GM12865 (cell line): ENCODE results near the gene UBL7.

Experiments
- DNase-seq: peaks from one replicate; pipeline ENCODE4 v3.0.0; 2010; ENCODE audit warnings: low read depth
- H3K4me3 ChIP-seq: 2 replicates; pipeline ENCODE4 v1.5.1; 2011; ENCODE audit warnings: mild to moderate bottlenecking, low read depth, low read length, control low read depth
- TF ChIP-seq, protein P1 (sequence below): IDR thresholded peaks from 2 replicates; pipeline ENCODE4 v1.5.1; 2011; ENCODE audit warnings: low read length, control low read depth, low read depth, inconsistent platforms; ENCODE audit not compliant: insufficient read depth; ENCODE audit errors: missing control alignments

UBL7 gene

DNA sequence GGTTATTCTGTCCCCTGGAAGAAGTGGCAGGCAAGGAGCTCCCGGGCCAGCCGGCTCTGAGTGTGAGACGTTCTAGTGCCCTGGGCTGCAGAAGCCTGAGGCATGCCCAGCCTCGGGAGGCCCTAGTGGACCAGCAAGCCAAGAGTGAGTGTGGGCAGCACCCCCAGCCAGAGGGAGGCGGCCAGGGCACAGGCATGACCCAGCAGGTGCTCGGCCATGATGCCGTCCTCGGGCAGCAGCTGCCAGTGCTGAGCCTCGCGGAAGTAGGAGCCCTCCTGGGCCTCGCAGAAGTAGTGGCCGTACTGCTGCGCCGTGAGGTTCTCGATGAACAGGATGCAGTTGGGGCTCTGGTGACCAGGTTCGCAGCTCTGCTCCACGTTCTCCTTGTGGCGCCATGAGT lies 50.5 kb downstream of the UBL7 start:
- TF ChIP-seq, protein P1, sequence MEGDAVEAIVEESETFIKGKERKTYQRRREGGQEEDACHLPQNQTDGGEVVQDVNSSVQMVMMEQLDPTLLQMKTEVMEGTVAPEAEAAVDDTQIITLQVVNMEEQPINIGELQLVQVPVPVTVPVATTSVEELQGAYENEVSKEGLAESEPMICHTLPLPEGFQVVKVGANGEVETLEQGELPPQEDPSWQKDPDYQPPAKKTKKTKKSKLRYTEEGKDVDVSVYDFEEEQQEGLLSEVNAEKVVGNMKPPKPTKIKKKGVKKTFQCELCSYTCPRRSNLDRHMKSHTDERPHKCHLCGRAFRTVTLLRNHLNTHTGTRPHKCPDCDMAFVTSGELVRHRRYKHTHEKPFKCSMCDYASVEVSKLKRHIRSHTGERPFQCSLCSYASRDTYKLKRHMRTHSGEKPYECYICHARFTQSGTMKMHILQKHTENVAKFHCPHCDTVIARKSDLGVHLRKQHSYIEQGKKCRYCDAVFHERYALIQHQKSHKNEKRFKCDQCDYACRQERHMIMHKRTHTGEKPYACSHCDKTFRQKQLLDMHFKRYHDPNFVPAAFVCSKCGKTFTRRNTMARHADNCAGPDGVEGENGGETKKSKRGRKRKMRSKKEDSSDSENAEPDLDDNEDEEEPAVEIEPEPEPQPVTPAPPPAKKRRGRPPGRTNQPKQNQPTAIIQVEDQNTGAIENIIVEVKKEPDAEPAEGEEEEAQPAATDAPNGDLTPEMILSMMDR: no peak
- no peak overlapping the region for H3K4me3 ChIP-seq
- no peak for DNase-seq

DNA sequence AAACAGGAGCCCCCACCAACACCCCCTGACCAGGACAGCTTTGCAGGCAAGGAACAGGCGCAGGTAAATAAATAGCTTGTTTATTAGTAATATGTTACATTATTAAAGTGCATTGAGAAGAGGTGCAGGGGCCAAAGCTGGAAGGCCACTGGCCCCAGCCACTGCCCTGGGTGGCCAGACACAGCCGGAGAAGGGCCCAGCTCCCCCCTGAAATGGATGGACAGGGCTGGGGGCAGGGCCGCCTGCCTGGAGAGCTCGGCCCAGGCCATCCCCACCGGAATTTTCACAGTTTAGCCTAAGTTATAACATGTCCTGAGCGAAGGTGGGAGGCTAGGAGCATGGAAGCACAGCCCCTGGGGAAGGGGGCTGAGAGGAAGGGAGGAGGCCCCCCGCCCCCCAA lies 51.7 kb downstream of the UBL7 start:
- no peak overlapping the region for H3K4me3 ChIP-seq
- TF ChIP-seq, protein P1: no peak
- no peak for DNase-seq

DNA sequence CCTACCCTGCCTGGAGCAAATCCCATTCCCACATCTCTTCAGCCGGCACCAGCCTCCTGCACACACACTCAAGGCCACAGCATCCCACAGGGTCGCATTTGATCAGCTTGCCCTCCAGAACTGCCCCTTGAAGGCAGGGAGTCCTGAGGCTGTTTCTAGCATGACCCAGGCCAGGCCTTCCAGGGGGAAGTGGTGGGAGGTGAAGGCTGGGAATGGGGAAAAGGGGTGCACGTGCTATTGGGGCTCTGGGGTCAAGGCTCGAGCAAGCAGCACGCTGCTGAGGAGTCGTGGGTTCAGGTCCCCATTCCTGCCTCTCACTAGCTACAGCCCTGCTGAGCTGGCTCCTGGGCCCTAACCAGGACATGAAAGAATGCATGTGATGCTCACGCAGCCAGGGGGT lies 52.1 kb downstream of the UBL7 start:
- TF ChIP-seq, protein P1: no peak
- no peak overlapping the region for H3K4me3 ChIP-seq
- no peak for DNase-seq

DNA sequence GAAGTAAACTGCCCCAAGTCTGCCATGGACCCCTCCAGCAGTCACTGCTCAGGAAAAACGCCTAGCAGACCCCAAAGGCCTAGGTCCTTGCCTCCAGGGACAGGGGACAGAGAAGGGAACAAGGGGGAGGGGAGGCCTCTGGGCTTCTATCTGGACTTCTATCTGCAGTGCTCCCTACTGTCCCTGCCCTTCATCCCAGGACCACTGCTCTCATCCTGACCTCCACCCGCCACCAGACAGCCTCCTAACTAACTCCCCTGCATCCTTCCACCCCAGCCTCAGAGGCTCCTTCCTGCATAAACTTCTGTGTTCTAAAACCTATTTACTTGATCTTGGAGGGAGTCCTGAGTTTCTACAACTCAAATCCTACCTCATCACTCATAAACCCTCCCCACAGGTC lies 52.6 kb downstream of the UBL7 start:
- no peak overlapping the region for H3K4me3 ChIP-seq
- TF ChIP-seq, protein P1: no peak
- DNase-seq: no peak

DNA sequence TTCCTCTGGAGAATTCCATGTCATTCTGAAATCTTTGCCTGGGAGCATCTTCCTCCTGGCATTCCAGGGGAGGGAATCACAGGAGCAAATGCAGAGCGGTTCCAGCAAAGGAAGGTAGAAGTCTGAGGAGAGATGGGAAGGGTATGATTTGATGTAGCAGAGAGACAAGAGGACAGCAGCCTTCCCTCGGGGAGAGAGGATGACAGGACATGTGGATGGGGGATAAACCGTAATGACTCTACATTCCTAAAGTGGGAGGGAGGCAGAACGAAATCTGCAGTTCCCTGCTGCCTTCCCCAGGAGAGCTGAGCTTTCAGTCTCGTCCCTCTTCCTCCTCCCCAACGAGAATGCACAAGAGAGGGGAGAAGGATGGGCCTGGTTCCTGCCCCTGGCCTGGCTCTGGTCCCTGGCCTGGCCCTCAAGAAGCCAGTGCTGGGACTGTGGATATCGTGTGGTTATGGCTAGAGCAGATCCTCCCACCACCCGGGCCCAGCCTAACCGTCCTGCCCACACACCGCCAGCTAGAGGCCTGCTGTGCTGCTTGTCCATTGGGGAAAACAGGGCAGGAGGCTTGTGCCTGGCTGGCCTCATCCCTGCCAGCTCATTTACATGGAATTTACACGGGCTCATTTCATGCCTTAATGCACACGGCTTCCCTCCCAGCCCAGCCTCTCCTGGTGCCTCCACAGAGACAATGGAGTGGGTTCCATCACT lies 53.8 kb downstream of the UBL7 start:
- DNase-seq: no peak
- TF ChIP-seq, protein P1: no peak
- H3K4me3 ChIP-seq: no peak overlapping the region

DNA sequence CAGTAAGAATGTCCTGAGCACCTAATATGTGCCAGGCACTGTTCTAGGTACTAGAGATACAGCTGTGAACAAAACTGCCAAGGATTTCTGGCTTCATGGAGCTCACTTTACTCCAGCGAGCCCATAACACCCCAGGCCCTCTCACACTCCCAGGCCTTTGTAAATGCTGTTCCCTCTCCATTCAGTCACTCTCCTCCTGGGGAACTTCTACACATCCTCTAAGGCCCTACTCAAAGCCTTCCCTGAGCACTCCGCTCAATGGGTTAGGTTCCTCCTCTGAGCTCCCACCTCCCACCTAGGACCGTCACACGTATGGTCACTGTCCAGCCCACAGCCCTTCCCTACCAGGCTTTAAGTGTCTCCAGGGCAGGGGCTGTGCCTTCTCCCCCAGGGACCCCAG lies 54.4 kb downstream of the UBL7 start:
- TF ChIP-seq, protein P1: no peak
- no peak for DNase-seq
- H3K4me3 ChIP-seq: no peak overlapping the region

DNA sequence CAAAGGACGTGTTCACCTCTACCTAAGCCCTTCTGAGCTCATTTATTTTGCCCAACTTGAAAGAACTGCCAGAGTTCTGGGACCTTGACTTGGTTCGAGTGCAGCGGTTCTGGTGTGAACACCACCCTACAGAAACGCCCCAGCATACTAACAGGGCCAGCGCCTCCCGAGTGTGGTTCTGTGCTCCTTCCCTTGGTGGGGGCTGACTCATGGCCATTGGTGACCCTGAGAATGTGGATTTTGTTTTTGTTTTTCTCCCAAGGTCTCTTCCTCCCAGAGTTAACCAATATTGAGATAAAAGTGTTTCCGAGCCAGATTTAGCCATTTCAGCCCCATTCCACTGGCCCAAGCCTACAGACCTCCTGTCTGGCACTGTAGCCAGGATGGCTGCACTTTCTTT lies 55.1 kb downstream of the UBL7 start:
- TF ChIP-seq, protein P1: no peak
- no peak for DNase-seq
- no peak overlapping the region for H3K4me3 ChIP-seq
